Left ventricle myocardium inferior (tissue), 1 donor: ENCODE results near the gene MTUS2. TPM values are rescaled to one million over a fixed set of nuclear protein-coding genes. Genes with fewer than 3 reads are reported as not detected.

Experiments
- DNase-seq: peaks from one replicate; pipeline ENCODE4 v3.0.0-alpha.2; 2020
- H3K27ac ChIP-seq: fragments of 200-600 bp; replicated peaks from 2 replicates; pipeline ENCODE4 v1.8.0; 2021
- H3K27me3 ChIP-seq: fragments of 200-600 bp; 2 replicates; pipeline ENCODE4 v1.8.0; 2021; ENCODE audit warnings: low read depth
- H3K36me3 ChIP-seq: fragments of 200-600 bp; 2 replicates; pipeline ENCODE4 v1.8.0; 2021
- H3K4me1 ChIP-seq: fragments of 200-600 bp; 2 replicates; pipeline ENCODE4 v1.8.0; 2021
- H3K4me3 ChIP-seq: fragments of 200-600 bp; 2 replicates; pipeline ENCODE4 v1.8.0; 2021; ENCODE audit warnings: mild to moderate bottlenecking, moderate library complexity
- H3K9me3 ChIP-seq: fragments of 200-600 bp; replicated peaks from 2 replicates; pipeline ENCODE4 v1.8.0; 2021
- CTCF ChIP-seq: fragments of 200-600 bp; IDR thresholded peaks from 2 replicates; pipeline ENCODE4 v1.8.0; 2021; ENCODE audit warnings: antibody characterized with exemption, mild to moderate bottlenecking, borderline replicate concordance
- intact Hi-C: fragments of 100-400 bp; cut with micrococcal nuclease; formaldehyde crosslinking; loops from one replicate; pipeline ENCODE4 v1.11.0; 2022
- total RNA-seq: library from RNA; stranded (reverse); fragmentation: NEBNext Ultra II Directional; extraction: Animal tissue kit (Norgen Biotek cat#: 25700); gene quantifications from one replicate; pipeline ENCODE4 v1.2.1, GENCODE V29; 2021
- donor health status: DM: no; HTN: yes; CAD: no; lungs with severe emphysema.

Gene MTUS2
- total RNA-seq, 1 donor from 2014 or later, result 101 TPM

GRCh38 chr13:29101905-29102304, 281.8 kb downstream of the MTUS2 start:
- Histone ChIP-seq H3K27ac (no peak overlapping the region), H3K36me3 (no peaks in the 10 kb centered on the region), H3K4me1 (peaks cover 4% of the 10 kb centered on the region), H3K4me3 (no peak overlapping the region), H3K9me3 (no peaks in the 10 kb centered on the region), H3K27me3 (no peaks in the 10 kb centered on the region)
- no peak for DNase-seq
- TF ChIP-seq CTCF, result no peak
- intact Hi-C loops, result no loop called here

GRCh38 chr13:29103065-29103800, 283.1 kb downstream of the MTUS2 start:
- no peaks in the 10 kb centered on the region for H3K27me3 ChIP-seq
- H3K4me3 ChIP-seq, result no peak overlapping the region
- TF ChIP-seq CTCF, result no peak
- DNase-seq, result no peak
- intact Hi-C loops, result no loop called here
- H3K27ac ChIP-seq, result no peak overlapping the region
- H3K9me3 ChIP-seq, result no peaks in the 10 kb centered on the region
- no peaks in the 10 kb centered on the region for H3K36me3 ChIP-seq
- H3K4me1 ChIP-seq, result peaks cover 9% of the 10 kb centered on the region

- TF ChIP-seq CTCF, result no peak
- Histone ChIP-seq H3K4me1 (peaks cover 20% of the 10 kb centered on the region), H3K27ac (no peak overlapping the region), H3K4me3 (no peak overlapping the region), H3K9me3 (no peaks in the 10 kb centered on the region), H3K36me3 (no peaks in the 10 kb centered on the region), H3K27me3 (no peaks in the 10 kb centered on the region)
- intact Hi-C loops, result no loop called here
- no peak for DNase-seq
These were observed 284.3 kb downstream of the MTUS2 start for GRCh38 chr13:29104461-29104860.

GRCh38 chr13:29105779-29106178, 285.6 kb downstream of the MTUS2 start:
- H3K9me3 ChIP-seq, result no peaks in the 10 kb centered on the region
- TF ChIP-seq CTCF, result no peak
- no peaks in the 10 kb centered on the region for H3K27me3 ChIP-seq
- H3K4me3 ChIP-seq, result no peak overlapping the region
- H3K4me1 ChIP-seq, result peaks cover 20% of the 10 kb centered on the region
- H3K36me3 ChIP-seq, result no peaks in the 10 kb centered on the region
- intact Hi-C loops, result no loop called here
- no peak for DNase-seq
- H3K27ac ChIP-seq, result no peak overlapping the region

- Histone ChIP-seq H3K4me3 (no peak overlapping the region), H3K4me1 (peaks cover 20% of the 10 kb centered on the region), H3K27ac (no peak overlapping the region), H3K36me3 (no peaks in the 10 kb centered on the region), H3K9me3 (no peaks in the 10 kb centered on the region), H3K27me3 (no peaks in the 10 kb centered on the region)
- intact Hi-C loops, result no loop called here
- TF ChIP-seq CTCF, result no peak
- no peak for DNase-seq
These were observed 286.5 kb downstream of the MTUS2 start for GRCh38 chr13:29106651-29107050.
